H9 (cell line): ENCODE measurements around the gene FAM90A26. TPM values are rescaled to one million over a fixed set of nuclear protein-coding genes. Genes with fewer than 3 reads are reported as not detected.
"Not testable (repeated sequence)": the region's sequence is repeated elsewhere in the genome, so short reads cannot be mapped to it uniquely, and the experiment has no call there.

Experiments
- DNase-seq: peaks from one replicate; pipeline ENCODE4 v3.0.0-alpha.2; 2017
- H2AFZ ChIP-seq: one replicate; pipeline ENCODE4 v1.6.1; 2013; ENCODE audit warnings: mild to moderate bottlenecking, low read length, control low read depth, moderate library complexity
- H2AK5ac ChIP-seq: 2 replicates; pipeline ENCODE4 v1.6.1; 2013; ENCODE audit warnings: low read length, control low read depth, mixed read lengths; ENCODE audit not compliant: insufficient read length
- H2BK120ac ChIP-seq: one replicate; pipeline ENCODE4 v1.6.1; 2013; ENCODE audit warnings: low read depth, mild to moderate bottlenecking, low read length, control low read depth, inconsistent platforms; ENCODE audit not compliant: poor library complexity, severe bottlenecking
- H2BK12ac ChIP-seq: 2 replicates; pipeline ENCODE4 v1.6.1; 2013; ENCODE audit warnings: low read length, control low read depth, mixed read lengths, low read depth; ENCODE audit not compliant: insufficient read length
- H2BK15ac ChIP-seq: 2 replicates; pipeline ENCODE4 v1.6.1; 2013; ENCODE audit warnings: low read depth, low read length, control low read depth
- H2BK20ac ChIP-seq: one replicate; pipeline ENCODE4 v1.6.1; 2013; ENCODE audit warnings: low read depth, mild to moderate bottlenecking, low read length, control low read depth, inconsistent platforms; ENCODE audit not compliant: poor library complexity, severe bottlenecking
- H2BK5ac ChIP-seq: 2 replicates; pipeline ENCODE4 v1.6.1; 2013; ENCODE audit warnings: low read length, control low read depth, mixed read lengths; ENCODE audit not compliant: insufficient read length
- H3K14ac ChIP-seq: 2 replicates; pipeline ENCODE4 v1.6.1; 2013; ENCODE audit warnings: low read length, control low read depth; ENCODE audit not compliant: insufficient read depth
- H3K18ac ChIP-seq: 2 replicates; pipeline ENCODE4 v1.6.1; 2013; ENCODE audit warnings: low read depth, mild to moderate bottlenecking, mixed read lengths, low read length, control low read depth; ENCODE audit not compliant: insufficient read length
- H3K23ac ChIP-seq: 2 replicates; pipeline ENCODE4 v1.6.1; 2013; ENCODE audit warnings: low read length, control low read depth, mixed read lengths, low read depth; ENCODE audit not compliant: insufficient read length
- H3K23me2 ChIP-seq: 2 replicates; pipeline ENCODE4 v1.6.1; 2013; ENCODE audit warnings: low read depth, mild to moderate bottlenecking, mixed read lengths, low read length, control low read depth; ENCODE audit not compliant: insufficient read length, poor library complexity, severe bottlenecking
- H3K27ac ChIP-seq: 2 replicates; pipeline ENCODE4 v1.5.1; 2013; ENCODE audit warnings: low read length, control low read depth, mixed read lengths, low read depth; ENCODE audit not compliant: insufficient read length
- H3K27me3 ChIP-seq: 2 replicates; pipeline ENCODE4 v1.6.1; 2013; ENCODE audit warnings: low read length, control low read depth, inconsistent platforms; ENCODE audit not compliant: insufficient read depth
- H3K4ac ChIP-seq: 2 replicates; pipeline ENCODE4 v1.6.1; 2013; ENCODE audit warnings: low read depth, mild to moderate bottlenecking, control low read depth, inconsistent platforms, low read length, moderate library complexity
- H3K4me1 ChIP-seq: 2 replicates; pipeline ENCODE4 v1.6.1; 2013; ENCODE audit warnings: low read length, control low read depth, inconsistent platforms; ENCODE audit not compliant: insufficient read depth
- H3K4me2 ChIP-seq: 2 replicates; pipeline ENCODE4 v1.6.1; 2013; ENCODE audit warnings: low read length, control low read depth, mixed read lengths; ENCODE audit not compliant: insufficient read length, insufficient read depth
- H3K56ac ChIP-seq: 2 replicates; pipeline ENCODE4 v1.6.1; 2013; ENCODE audit warnings: low read depth, mild to moderate bottlenecking, mixed read lengths, low read length, control low read depth; ENCODE audit not compliant: insufficient read length
- H3K79me1 ChIP-seq: 2 replicates; pipeline ENCODE4 v1.6.1; 2013; ENCODE audit warnings: low read depth, mild to moderate bottlenecking, moderate library complexity, low read length, control low read depth, inconsistent platforms; ENCODE audit not compliant: insufficient read depth, poor library complexity, severe bottlenecking
- H3K79me2 ChIP-seq: 2 replicates; pipeline ENCODE4 v1.6.1; 2013; ENCODE audit warnings: low read length, control low read depth, inconsistent platforms; ENCODE audit not compliant: insufficient read depth
- H3K9ac ChIP-seq: 2 replicates; pipeline ENCODE4 v1.6.1; 2013; ENCODE audit warnings: low read length, control low read depth, mixed read lengths; ENCODE audit not compliant: insufficient read length; ENCODE audit errors: extremely low read depth
- H3K9me3 ChIP-seq: one replicate; pipeline ENCODE4 v1.6.1; 2013; ENCODE audit warnings: low read depth, low read length, inconsistent platforms; ENCODE audit not compliant: control insufficient read depth
- H3T11ph ChIP-seq: one replicate; pipeline ENCODE4 v1.6.1; 2013; ENCODE audit warnings: mild to moderate bottlenecking, low read length, control low read depth, inconsistent platforms
- H4K20me1 ChIP-seq: one replicate; pipeline ENCODE4 v1.6.1; 2013; ENCODE audit not compliant: control insufficient read depth, insufficient read length, insufficient read depth
- H4K5ac ChIP-seq: 2 replicates; pipeline ENCODE4 v1.6.1; 2013; ENCODE audit warnings: low read depth, mild to moderate bottlenecking, mixed read lengths, low read length, control low read depth; ENCODE audit not compliant: insufficient read length
- H4K8ac ChIP-seq: replicated peaks from 2 replicates; pipeline ENCODE4 v1.6.1; 2013; ENCODE audit warnings: low read length, control low read depth, mixed read lengths, low read depth; ENCODE audit not compliant: insufficient read length
- H4K91ac ChIP-seq: 2 replicates; pipeline ENCODE4 v1.6.1; 2013; ENCODE audit warnings: low read depth, mild to moderate bottlenecking, moderate library complexity, mixed read lengths, low read length, control low read depth; ENCODE audit not compliant: insufficient read length
- H3K27ac Mint-ChIP-seq, 3 experiments: 2 replicates in 2 of 3; 3 replicates in 1 of 3; pipeline ENCODE4 v1.8.0; 2020 to 2021; ENCODE audit warnings: mixed read lengths in 3 of 3, mild to moderate bottlenecking in 1 of 3, moderate library complexity in 1 of 3
- H3K27me3 Mint-ChIP-seq: 2 replicates; pipeline ENCODE4 v1.8.0; 2021; ENCODE audit warnings: low read depth, mild to moderate bottlenecking, moderate library complexity, mixed read lengths
- H3K36me3 Mint-ChIP-seq, 3 experiments: 2 replicates in 2 of 3; 3 replicates in 1 of 3; pipeline ENCODE4 v1.8.0; 2020 to 2021; ENCODE audit warnings: low read depth in 3 of 3, mixed read lengths in 3 of 3; ENCODE audit not compliant: insufficient read depth in 1 of 3
- H3K4me1 Mint-ChIP-seq, 2 experiments: 2 replicates each; pipeline ENCODE4 v1.8.0; 2020; ENCODE audit warnings: mixed read lengths in 2 of 2
- H3K4me3 Mint-ChIP-seq, 2 experiments: 2 replicates in 1 of 2; 3 replicates in 1 of 2; pipeline ENCODE4 v1.8.0; 2020 to 2021; ENCODE audit warnings: mild to moderate bottlenecking in 2 of 2, mixed read lengths in 2 of 2, moderate library complexity in 1 of 2
- H3K9me3 Mint-ChIP-seq, 2 experiments: 2 replicates in 1 of 2; 3 replicates in 1 of 2; pipeline ENCODE4 v1.8.0; 2020; ENCODE audit warnings: mild to moderate bottlenecking in 2 of 2, mixed read lengths in 2 of 2, moderate library complexity in 1 of 2
- WGBS: extraction: QIAGEN DNeasy Blood & Tissue Kit; methylation state at CpG from one replicate; pipeline ENCODE4 v1.1.7; 2013; ENCODE audit warnings: missing lambda C conversion rate, low lambda C conversion rate, mixed read lengths; ENCODE audit not compliant: insufficient read length; ENCODE audit errors: extremely low coverage; 5-methylcytosine and 5-hydroxymethylcytosine counted together
- total RNA-seq: library from RNA; stranded (reverse); gene quantifications from 2 replicates; pipeline ENCODE4 v1.2.1, GENCODE V29; 2021

The FAM90A26 gene
- total RNA-seq, 1 experiment from 2014 or later = not detected

DNA sequence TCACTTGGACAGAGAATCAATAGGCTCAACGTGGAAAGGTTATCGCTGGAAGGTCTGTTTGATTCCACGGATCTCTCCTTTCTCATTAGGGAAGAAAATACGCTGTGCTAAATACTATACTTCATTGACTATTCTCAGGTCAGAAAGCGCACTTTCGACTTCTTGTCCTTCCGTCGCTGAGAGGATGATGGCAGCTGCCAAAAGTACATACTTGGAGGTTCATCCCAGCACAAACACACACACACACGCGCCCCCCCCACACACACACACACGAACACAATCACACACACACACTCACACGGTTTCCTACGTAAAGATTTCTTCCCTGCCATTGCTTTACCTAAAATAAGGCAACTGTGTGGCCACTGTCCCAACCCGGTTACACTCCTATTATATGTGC lies 44.5 kb downstream of the FAM90A26 start:
- H2BK120ac ChIP-seq, H3K27me3 ChIP-seq, H2BK15ac ChIP-seq, H3K4me1 ChIP-seq, H3K79me1 ChIP-seq, H3K9me3 Mint-ChIP-seq, H2BK12ac ChIP-seq, H4K20me1 ChIP-seq, H3K27ac Mint-ChIP-seq, H3K27me3 Mint-ChIP-seq, H3K9me3 ChIP-seq, H4K5ac ChIP-seq, H3K23me2 ChIP-seq, H3K79me2 ChIP-seq, H3K36me3 Mint-ChIP-seq, H3T11ph ChIP-seq, H2AFZ ChIP-seq, H4K91ac ChIP-seq, H3K14ac ChIP-seq, H3K27ac ChIP-seq, H3K4me1 Mint-ChIP-seq, H2BK20ac ChIP-seq, H4K8ac ChIP-seq, DNase-seq, H3K23ac ChIP-seq, H3K4me3 Mint-ChIP-seq, H3K18ac ChIP-seq, H3K9ac ChIP-seq, H3K4ac ChIP-seq, H2BK5ac ChIP-seq, H2AK5ac ChIP-seq, H3K56ac ChIP-seq, H3K4me2 ChIP-seq: not testable (repeated sequence)
- no CpG with 5 or more reads among the region's 14 CpGs for WGBS

DNA sequence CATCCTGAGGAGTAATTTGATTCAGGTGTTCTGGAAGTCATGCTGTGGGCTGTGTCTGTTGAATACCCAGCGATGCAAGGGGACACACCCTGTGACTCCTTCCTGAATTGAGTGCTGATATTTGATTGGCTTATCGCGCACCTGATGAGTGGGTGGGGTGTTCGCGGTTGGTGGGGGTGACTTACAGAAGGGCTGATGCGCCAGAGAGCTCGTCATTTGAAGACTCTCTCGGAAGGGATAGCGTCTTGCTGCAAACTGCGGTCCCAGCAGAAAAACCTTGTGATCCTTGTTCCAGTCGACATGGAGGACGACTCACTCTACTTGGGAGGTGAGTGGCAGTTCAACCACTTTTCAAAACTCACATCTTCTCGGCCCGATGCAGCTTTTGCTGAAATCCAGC lies 44.9 kb downstream of the FAM90A26 start, which contains the start of gene USP17L11:
Gene USP17L11, plus strand, starts transcription at position 301 of the 400 bp plus-strand sequence. Its CDS starts 0 bp downstream, at position 301.
- H2AFZ ChIP-seq, H2BK12ac ChIP-seq, H3K18ac ChIP-seq, H4K20me1 ChIP-seq, H3K79me2 ChIP-seq, H3K27ac Mint-ChIP-seq, H3K9me3 ChIP-seq, H3K27me3 Mint-ChIP-seq, H3K36me3 Mint-ChIP-seq, H3K23me2 ChIP-seq, H4K91ac ChIP-seq, H3K27me3 ChIP-seq, H3K79me1 ChIP-seq, H3K9ac ChIP-seq, H3K27ac ChIP-seq, H3K4me1 Mint-ChIP-seq, H4K8ac ChIP-seq, H3K4me3 Mint-ChIP-seq, H3T11ph ChIP-seq, H2AK5ac ChIP-seq, H3K56ac ChIP-seq, H3K23ac ChIP-seq, H2BK20ac ChIP-seq, H2BK15ac ChIP-seq, DNase-seq, H2BK120ac ChIP-seq, H3K4me2 ChIP-seq, H3K4me1 ChIP-seq, H3K9me3 Mint-ChIP-seq, H3K4ac ChIP-seq, H2BK5ac ChIP-seq, H4K5ac ChIP-seq, H3K14ac ChIP-seq: not testable (repeated sequence)
- WGBS = no CpG with 5 or more reads among the region's 14 CpGs
